ENCODE results near the gene HOXB6. TPM values are rescaled to one million over a fixed set of nuclear protein-coding genes. Genes with fewer than 3 reads are reported as not detected.

Gene HOXB6
- total RNA-seq, 1 donor from 2014 or later, result 0.40 TPM

GRCh38 chr17:48634493-48635208 lies 29.9 kb upstream of the HOXB6 start:
- DNase-seq (ENCODE audit: low read depth in 2 of 2), result no peak

DNA sequence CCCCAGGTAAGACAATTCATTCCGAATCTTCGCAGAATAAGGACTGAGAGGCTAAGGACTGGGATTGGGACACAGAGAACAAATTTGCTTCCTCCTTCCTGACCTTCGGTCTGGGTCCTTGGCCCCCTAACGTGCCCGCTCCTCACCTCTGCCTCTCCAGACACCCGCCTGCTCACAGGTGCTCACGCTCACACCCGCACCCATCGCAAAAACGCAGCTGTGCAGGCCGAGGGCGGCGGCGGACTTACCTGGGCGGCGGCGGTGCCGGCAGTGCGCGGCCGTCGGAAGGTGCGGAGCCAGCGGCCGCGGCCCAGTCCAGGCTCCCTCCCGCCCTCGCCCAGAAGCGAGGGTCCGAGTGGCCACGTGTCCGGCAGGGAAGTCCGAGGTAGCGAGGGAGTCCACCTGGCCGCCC lies 28.5 kb upstream of the HOXB6 start:
- DNase-seq (ENCODE audit: low read depth in 2 of 2), result no peak

DNA sequence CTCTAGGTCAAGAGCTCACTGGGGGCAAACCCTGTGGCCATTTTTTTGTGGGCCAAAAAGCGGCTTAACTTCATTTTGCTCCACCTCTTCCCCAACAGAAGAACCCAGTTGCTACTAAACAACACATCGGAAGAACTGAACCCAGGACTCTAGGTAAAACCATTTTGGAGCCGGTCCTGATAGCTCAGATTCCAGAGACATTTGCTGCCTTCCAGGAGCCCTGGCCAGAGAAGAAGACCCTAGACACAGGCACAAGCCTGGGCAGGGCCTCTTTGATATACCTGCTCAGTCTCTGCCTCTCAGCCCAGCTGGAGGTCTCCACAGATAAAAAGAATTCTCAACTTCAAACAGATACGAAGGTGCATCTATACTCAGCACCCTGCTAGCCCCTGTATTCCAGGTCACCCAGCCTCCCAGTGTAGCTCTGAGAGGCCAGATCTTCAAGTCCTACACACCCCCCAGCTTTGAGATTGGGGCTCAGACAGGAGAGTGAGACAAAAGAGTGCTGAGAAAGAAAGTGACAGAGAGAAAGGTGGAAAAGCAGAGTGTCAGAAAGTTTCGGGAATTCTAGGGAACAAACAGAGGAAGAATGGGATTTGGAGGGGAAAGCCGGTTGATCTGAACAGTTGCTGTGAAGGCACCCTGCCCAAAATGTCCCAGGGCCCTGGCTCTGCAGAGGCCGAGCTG lies 27.9 kb upstream of the HOXB6 start:
- no peak for DNase-seq (ENCODE audit: low read depth in 2 of 2)

- no peak for DNase-seq (ENCODE audit: low read depth in 2 of 2)
These were observed 27.1 kb upstream of the HOXB6 start for GRCh38 chr17:48631693-48632578.

DNA sequence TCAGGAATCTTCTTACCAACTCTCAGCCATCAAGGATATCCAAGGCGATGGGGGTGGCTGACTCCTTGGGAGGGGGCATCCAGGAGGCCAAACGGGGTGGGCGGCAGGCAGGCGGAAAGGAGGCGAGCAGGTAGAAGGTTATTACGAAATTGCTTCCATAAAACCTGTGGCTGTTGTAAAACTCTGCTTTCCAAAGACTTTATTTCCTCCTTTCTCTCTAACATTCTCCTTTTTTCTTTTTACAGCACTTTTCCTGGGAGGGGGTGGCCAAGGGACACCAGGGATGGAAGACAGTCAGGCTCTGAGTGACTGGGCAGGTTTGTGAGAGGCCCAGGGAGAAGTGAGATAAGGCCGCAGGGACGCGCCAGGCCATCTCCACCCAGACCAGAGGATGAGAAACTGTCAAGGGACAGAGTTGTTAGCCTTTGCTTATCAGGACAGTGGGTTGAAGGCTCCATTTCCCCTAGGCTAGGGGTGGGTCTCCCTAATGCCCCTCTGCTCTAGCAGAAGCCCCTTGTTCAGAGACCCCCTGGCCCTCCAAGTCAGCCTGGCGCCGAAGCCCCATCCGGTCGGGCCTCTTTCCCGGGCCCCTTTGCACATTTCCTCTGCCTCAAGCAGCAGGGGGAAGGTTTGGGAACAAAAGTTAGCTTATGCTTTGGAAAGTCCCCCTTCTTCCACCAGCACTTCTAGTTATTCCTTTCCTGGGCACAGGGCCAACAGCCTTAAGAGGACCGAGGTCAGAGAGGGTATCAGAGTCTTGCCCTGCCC lies 26.3 kb upstream of the HOXB6 start:
- DNase-seq (ENCODE audit: low read depth in 2 of 2), result no peak

- no peak for DNase-seq (ENCODE audit: low read depth in 2 of 2)
These were observed 25.5 kb upstream of the HOXB6 start for GRCh38 chr17:48630009-48630924.

DNA sequence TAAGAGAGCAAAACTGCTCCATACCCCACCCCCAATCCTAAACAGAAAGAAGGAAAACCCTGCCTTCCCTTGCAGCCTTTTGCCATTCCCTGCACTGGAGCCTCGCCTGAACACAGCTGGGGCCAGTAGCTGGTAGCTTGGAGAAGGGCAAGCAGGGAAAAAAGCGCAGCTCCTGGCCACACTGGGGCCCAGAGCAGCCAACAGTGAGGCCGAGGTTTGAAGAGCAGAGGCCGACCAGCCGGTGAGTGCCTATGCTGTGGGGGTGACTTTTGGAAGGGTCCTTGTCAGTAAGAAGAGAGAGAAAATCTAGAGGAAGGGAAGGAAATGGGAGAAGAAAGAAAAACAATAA lies 24.6 kb upstream of the HOXB6 start:
- no peak for DNase-seq (ENCODE audit: low read depth in 2 of 2)

DNA sequence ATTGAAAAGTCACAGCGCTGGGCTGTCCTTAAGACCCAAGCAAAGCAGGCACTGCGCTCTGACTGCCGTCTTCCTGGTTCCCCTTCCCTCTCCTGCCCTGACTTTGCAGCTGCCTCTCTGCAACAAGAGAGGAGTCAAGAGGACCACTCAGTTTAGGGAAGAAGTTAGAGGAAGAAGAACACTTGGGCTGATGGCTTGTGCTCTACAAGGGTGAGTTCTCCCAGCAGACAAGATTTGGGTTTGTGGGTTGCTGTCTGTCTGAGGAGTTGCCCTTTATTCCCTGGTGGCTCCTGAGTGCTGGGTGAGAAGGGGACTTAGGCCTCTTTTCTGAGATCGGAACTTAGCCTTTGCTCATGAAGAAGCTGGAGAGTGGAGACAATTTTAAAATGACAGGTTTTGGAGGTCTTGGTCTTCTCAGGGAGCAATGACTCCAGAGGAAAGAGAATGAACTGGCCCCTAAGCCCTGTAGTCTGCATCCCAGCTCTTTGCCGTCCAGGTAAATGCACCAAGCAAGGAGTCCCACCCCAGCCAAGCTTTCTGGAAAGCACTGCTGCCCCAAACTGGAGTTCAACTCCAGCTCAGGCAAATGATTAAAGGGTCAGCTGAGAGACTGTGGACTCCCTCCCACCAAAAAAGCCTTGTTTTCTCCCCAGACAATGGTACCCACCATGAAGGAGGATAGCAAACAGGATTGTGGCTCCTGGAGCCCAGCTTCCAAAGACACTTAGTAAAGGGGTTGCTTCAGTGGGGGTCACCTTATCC lies 24.0 kb upstream of the HOXB6 start:
- DNase-seq (ENCODE audit: low read depth in 2 of 2), result no peak

DNA sequence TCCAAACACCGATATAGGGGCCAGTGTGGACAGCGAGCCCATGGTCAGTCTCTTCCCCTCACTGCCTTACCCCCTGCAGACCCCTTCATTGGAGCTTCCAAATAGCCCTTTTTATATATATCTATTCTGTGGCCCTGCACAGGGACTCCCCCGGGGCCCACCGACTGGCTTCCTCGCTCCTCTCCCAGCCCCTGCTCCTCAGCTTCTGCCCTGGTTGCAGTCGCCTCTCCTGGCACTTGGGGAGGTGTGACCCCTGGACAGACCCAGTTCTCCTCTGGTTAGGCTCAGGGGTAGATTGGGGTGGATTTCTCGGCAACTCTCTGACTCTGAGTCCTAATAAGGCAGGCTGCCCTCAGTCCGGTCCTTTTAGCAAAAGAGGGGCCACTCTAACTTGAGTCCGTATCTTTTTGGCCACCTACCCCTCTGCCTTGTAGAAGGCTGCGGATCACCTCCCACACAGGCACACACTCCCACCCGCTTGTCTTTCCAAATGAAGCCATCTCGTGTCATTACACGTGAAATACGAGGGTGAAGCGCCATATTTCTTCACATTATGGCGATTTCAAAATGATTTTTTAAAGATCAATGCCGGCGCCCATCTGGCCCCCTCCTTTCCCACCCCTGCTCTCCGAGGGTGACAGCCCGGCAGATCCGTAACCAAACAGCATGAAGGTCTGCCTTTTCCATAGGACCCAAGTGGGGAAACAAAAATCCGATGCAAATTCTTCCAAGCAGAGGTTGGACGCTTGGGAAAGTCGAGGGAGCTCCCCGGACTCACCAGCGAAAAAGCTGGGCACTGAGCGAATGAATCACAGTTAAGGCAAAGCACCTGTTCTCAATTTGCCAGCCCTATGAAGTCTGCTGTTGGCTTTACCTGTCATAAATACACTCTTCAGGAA lies 23.1 kb upstream of the HOXB6 start:
- no peak for DNase-seq (ENCODE audit: low read depth in 2 of 2)

GRCh38 chr17:48627118-48627597 lies 22.4 kb upstream of the HOXB6 start:
- no peak for DNase-seq (ENCODE audit: low read depth in 2 of 2)

GRCh38 chr17:48626245-48627117 lies 21.7 kb upstream of the HOXB6 start, which contains the start of gene HOXB9:
HOXB9 (minus strand) TSS chr17:48626358; CDS start chr17:48626269, 89 bp downstream.
- DNase-seq (ENCODE audit: low read depth in 2 of 2), result peak in 1 of 2 donors; percentile 26

- DNase-seq (ENCODE audit: low read depth in 2 of 2), result peak in 1 of 2 donors; percentile 41
These were observed 20.9 kb upstream of the HOXB6 start for GRCh38 chr17:48625495-48626244.

GRCh38 chr17:48624544-48625494 lies 20.0 kb upstream of the HOXB6 start:
- DNase-seq (ENCODE audit: low read depth in 2 of 2), result peak in 1 of 2 donors; percentile 48

- no peak for DNase-seq (ENCODE audit: low read depth in 2 of 2)
These were observed 19.3 kb upstream of the HOXB6 start for GRCh38 chr17:48624118-48624517.

DNA sequence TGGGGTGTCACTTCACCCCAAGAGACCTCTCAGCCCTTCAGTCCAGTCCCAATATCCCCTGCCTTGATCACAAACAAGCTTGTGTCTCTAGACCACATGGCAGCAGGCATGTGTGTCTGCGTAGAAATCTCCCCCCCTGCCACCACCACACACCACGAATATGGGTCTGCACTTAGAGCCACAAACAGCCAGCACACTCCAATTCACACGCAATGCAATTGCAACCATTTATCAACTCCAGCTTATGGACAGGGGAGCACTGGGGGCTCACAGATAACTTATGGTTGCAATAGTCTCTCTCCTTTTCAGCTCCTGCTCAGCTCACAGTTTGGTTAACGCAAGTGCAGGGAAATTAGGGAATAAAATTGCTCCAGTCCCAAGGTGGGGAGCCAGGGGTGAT lies 18.8 kb upstream of the HOXB6 start:
- no peak for DNase-seq (ENCODE audit: low read depth in 2 of 2)
